Measurements from ENCODE around the gene OR13C5. TPM values are rescaled to one million over a fixed set of nuclear protein-coding genes. Genes with fewer than 3 reads are reported as not detected.
"Not testable (repeated sequence)": the region's sequence is repeated elsewhere in the genome, so short reads cannot be mapped to it uniquely, and the experiment has no call there.

OR13C5 gene
- total RNA-seq, 1 donor from 2014 or later = not detected

- Histone ChIP-seq H3K36me3 (no peaks in the 10 kb centered on the region), H3K4me1 (no peaks in the 10 kb centered on the region), H3K9me3 (no peaks in the 10 kb centered on the region), H3K4me3 (no peak overlapping the region), H3K27ac (no peak overlapping the region), H3K27me3 (no peaks in the 10 kb centered on the region)
- intact Hi-C loops (cut with DNase I) = no loop called here
- no peak for TF ChIP-seq POLR2A (IDR thresholded peaks at IDR 0.05)
- no peak for TF ChIP-seq POLR2AphosphoS5 (IDR thresholded peaks at IDR 0.05; ENCODE audit: insufficient read depth in 1 of 2, low read depth in 1 of 2)
- TF ChIP-seq, protein P1, sequence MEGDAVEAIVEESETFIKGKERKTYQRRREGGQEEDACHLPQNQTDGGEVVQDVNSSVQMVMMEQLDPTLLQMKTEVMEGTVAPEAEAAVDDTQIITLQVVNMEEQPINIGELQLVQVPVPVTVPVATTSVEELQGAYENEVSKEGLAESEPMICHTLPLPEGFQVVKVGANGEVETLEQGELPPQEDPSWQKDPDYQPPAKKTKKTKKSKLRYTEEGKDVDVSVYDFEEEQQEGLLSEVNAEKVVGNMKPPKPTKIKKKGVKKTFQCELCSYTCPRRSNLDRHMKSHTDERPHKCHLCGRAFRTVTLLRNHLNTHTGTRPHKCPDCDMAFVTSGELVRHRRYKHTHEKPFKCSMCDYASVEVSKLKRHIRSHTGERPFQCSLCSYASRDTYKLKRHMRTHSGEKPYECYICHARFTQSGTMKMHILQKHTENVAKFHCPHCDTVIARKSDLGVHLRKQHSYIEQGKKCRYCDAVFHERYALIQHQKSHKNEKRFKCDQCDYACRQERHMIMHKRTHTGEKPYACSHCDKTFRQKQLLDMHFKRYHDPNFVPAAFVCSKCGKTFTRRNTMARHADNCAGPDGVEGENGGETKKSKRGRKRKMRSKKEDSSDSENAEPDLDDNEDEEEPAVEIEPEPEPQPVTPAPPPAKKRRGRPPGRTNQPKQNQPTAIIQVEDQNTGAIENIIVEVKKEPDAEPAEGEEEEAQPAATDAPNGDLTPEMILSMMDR (IDR thresholded peaks at IDR 0.05) = no peak
- no peak for DNase-seq (ENCODE audit: extremely low spot score in 2 of 2)
These were observed 12.0 kb upstream of the OR13C5 start for GRCh38 chr9:104611213-104611612.

- no peak for TF ChIP-seq POLR2AphosphoS5 (IDR thresholded peaks at IDR 0.05; ENCODE audit: insufficient read depth in 1 of 2, low read depth in 1 of 2)
- TF ChIP-seq POLR2A (IDR thresholded peaks at IDR 0.05) = no peak
- TF ChIP-seq, protein P1 (IDR thresholded peaks at IDR 0.05) = no peak
- no peak for DNase-seq (ENCODE audit: extremely low spot score in 2 of 2)
- Histone ChIP-seq H3K36me3 (no peaks in the 10 kb centered on the region), H3K4me3 (no peak overlapping the region), H3K27ac (no peak overlapping the region), H3K9me3 (no peaks in the 10 kb centered on the region), H3K27me3 (no peaks in the 10 kb centered on the region), H3K4me1 (no peaks in the 10 kb centered on the region)
- intact Hi-C loops (cut with DNase I) = no loop called here
These were observed 9.1 kb upstream of the OR13C5 start for GRCh38 chr9:104608336-104608735.

GRCh38 chr9:104606152-104606551 lies 6.9 kb upstream of the OR13C5 start:
- no peak overlapping the region for H3K27ac ChIP-seq
- TF ChIP-seq POLR2A (IDR thresholded peaks at IDR 0.05) = no peak
- TF ChIP-seq, protein P1 (IDR thresholded peaks at IDR 0.05) = no peak
- TF ChIP-seq POLR2AphosphoS5 (IDR thresholded peaks at IDR 0.05; ENCODE audit: insufficient read depth in 1 of 2, low read depth in 1 of 2) = no peak
- intact Hi-C loops (cut with DNase I) = no loop called here
- no peaks in the 10 kb centered on the region for H3K36me3 ChIP-seq
- H3K4me3 ChIP-seq = no peak overlapping the region
- H3K4me1 ChIP-seq = no peaks in the 10 kb centered on the region
- no peak for DNase-seq (ENCODE audit: extremely low spot score in 2 of 2)
- H3K27me3 ChIP-seq = no peaks in the 10 kb centered on the region
- H3K9me3 ChIP-seq = no peaks in the 10 kb centered on the region

- H3K4me3 ChIP-seq; DNase-seq (ENCODE audit: extremely low spot score in 2 of 2); H3K27ac ChIP-seq; H3K9me3 ChIP-seq; H3K27me3 ChIP-seq; H3K36me3 ChIP-seq; H3K4me1 ChIP-seq; intact Hi-C loops (cut with DNase I): not testable (repeated sequence)
These were observed 6.3 kb upstream of the OR13C5 start, which contains the start of gene OR13C2 for GRCh38 chr9:104605527-104605926. TSS of gene OR13C2 (minus strand) at chr9:104605627. CDS start at chr9:104605627, 0 bp downstream.

DNA sequence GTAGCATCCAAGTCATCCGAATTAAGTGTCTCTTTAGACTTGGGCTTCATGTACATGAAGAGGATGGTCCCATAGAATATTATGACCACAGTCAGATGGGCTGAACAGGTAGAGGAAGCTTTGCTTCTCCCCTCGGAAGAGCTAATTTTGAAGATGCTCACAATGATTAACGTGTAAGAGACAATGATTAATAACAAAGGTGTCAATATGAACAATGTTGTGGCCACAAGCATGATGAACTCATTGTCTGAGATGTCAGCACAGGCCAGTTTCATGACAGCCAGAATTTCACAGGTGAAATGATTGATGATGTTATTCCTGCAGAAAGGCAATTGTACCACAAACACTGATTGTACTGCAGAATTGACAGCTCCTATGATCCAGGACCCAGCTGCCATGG lies 5.6 kb upstream of the OR13C5 start:
- Histone ChIP-seq H3K4me1 (no peaks in the 10 kb centered on the region), H3K9me3 (no peaks in the 10 kb centered on the region), H3K27me3 (no peaks in the 10 kb centered on the region), H3K4me3 (no peak overlapping the region), H3K36me3 (no peaks in the 10 kb centered on the region), H3K27ac (no peak overlapping the region)
- TF ChIP-seq POLR2AphosphoS5 (IDR thresholded peaks at IDR 0.05; ENCODE audit: insufficient read depth in 1 of 2, low read depth in 1 of 2) = no peak
- TF ChIP-seq POLR2A (IDR thresholded peaks at IDR 0.05) = no peak
- TF ChIP-seq, protein P1 (IDR thresholded peaks at IDR 0.05) = no peak
- DNase-seq (ENCODE audit: extremely low spot score in 2 of 2) = no peak
- intact Hi-C loops (cut with DNase I) = no loop called here

GRCh38 chr9:104598749-104599148 lies 464 bp downstream of the OR13C5 start:
- not testable (repeated sequence) for H3K36me3 ChIP-seq; H3K4me3 ChIP-seq; H3K27ac ChIP-seq; H3K9me3 ChIP-seq; DNase-seq (ENCODE audit: extremely low spot score in 2 of 2); H3K27me3 ChIP-seq; H3K4me1 ChIP-seq
- intact Hi-C loops (cut with DNase I) = loop anchor here (5.0 kb wide), 1 partner anchor 464 kb away; no protein-coding TSS in a partner anchor

All from vagina (tissue), 2 donors.